Stimulated activated CD4-positive, alpha-beta T cell treated with anti-CD3 and anti-CD28 coated beads, Interleukin-2, amount 100 ng/mL, for 48 hours (primary cell): Measurements from ENCODE around the gene PNPLA2.

Source experiments
- DNase-seq, 2 donors: peaks; one replicate each; pipeline ENCODE4 v3.0.0-alpha.2; 2020

Gene PNPLA2

GRCh38 chr11:832529-833113, 13.9 kb downstream of the PNPLA2 start, which contains the start of gene CD151:
CD151 (plus strand) TSS chr11:832952; CDS start chr11:836070, 3,118 bp downstream.
- DNase-seq, result no peak

DNA sequence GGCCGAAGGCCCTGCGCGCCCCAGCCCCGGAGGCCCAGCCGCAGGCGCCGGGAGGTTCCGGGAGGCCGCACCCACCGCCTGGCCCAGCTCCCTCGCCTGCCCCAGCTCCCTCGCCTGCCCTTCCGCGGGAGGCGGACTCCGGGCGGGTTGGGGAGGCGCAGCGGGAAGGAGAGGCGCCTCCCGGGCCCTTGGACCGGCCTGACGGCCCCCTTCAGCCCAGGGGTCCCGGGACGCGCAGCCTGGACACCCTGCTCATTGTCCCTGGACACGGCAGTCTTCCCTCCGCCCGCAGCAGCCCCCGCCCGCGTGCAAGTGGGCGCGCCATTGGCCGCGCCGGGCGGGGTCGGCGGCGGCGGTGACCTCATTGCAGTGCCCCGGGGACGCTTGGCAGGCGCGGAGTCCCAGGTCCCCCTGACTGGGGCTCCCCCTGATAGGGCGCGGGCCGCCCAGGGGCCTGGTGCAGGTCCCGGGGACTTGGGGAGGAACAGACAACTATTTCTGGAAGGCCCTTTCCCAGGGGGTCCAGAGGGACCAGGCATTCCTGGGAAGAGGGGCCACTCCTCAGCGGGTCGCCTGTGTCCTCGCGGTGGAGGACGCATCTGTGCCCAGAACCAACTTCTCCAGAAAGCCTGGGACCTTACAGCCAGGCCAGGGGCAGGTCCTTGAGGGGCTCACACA, 14.5 kb downstream of the PNPLA2 start:
- no peak for DNase-seq

- no peak for DNase-seq
Observed at GRCh38 chr11:833849-834311, 15.2 kb downstream of the PNPLA2 start.

DNA sequence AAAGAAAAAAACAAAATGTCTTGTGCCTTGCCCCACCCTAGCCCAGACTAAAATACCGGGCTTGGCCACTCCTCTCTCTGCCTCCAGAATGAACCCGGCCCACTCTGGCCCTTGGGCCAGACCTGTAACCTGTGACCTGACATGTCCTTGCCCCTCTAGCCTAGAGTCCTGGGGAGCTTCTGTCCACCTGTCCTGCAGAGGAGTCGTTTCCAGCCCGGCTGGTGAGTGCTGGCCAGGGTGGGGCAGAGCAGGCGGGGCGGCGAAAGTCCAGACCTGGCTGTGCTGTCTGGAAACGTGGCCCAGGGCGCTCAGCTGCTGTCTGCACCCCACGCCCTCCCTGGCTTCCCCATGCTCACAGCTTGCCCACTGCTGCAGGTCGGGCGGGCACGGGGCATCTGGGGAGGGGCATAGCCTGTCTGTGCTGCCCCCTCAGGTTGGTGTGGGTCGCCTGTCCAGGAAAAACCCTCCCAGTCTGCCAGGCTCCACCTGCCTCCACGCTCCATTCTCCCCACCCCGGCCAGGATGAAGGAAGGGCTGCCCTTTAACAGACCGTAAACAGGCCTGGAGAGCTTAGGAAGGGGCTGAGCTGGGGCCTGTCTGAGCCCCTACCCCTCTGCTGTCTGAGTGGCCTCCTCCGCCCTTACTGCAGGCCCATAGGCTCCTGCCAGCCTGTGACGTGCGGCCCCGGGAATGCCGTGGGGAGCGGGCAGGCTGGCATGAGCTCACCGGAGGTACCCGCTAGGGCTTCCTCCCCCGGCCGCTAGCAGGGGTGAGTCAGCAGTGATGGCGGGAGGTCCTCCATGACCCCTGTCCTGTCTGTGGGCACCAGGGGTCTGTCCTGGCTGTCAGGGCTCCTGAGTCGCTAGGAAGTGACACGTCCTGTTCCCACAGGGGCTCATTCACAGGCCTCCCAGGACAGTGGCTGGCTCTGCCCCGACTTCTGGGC, 15.9 kb downstream of the PNPLA2 start:
- no peak for DNase-seq

- no peak for DNase-seq
Observed at GRCh38 chr11:836274-836673, 17.6 kb downstream of the PNPLA2 start.

DNA sequence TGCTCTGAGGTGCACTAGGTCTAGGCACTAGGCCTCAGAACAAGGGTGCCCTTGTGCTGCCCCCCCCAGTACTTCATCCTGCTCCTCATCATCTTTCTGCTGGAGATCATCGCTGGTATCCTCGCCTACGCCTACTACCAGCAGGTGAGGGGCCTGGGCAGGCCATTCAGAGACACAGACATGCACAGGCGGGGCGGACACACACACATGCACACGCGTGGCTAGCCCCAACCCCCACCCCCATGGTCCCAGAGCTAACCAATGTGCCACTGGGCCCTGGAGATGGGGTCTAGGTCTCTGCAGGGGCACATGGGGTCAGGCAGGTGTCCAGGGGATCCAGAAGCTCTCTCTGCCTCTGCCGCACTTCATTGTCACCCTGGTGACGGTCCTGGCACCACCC, 18.0 kb downstream of the PNPLA2 start:
- no peak for DNase-seq

DNA sequence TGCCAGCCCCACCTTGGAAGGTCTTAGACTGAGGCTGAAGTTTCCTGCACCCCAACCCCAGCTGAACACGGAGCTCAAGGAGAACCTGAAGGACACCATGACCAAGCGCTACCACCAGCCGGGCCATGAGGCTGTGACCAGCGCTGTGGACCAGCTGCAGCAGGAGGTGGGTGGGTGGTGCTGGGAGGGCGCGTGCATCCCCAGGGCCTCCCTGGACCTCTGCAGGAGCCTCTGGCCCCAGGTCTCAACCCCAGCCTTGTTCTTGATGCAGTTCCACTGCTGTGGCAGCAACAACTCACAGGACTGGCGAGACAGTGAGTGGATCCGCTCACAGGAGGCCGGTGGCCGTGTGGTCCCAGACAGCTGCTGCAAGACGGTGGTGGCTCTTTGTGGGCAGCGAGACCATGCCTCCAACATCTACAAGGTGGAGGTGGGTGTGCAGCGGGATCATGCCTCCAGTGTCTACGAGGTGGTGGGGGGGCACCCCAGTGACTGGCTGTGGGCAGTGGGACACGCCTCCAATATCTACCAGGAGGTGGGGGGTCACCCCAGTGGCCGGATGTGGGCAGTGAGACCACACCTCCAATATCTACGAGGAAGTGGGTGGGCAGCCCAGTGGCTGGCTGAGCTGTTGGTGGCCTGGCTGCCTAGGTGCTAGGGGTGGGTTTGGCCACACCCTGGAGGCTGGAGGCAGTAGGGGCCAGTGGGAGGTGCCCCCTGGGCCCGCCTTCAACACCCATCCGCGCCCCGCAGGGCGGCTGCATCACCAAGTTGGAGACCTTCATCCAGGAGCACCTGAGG, 18.7 kb downstream of the PNPLA2 start:
- no peak for DNase-seq

GRCh38 chr11:837990-838307, 19.2 kb downstream of the PNPLA2 start:
- no peak for DNase-seq

DNA sequence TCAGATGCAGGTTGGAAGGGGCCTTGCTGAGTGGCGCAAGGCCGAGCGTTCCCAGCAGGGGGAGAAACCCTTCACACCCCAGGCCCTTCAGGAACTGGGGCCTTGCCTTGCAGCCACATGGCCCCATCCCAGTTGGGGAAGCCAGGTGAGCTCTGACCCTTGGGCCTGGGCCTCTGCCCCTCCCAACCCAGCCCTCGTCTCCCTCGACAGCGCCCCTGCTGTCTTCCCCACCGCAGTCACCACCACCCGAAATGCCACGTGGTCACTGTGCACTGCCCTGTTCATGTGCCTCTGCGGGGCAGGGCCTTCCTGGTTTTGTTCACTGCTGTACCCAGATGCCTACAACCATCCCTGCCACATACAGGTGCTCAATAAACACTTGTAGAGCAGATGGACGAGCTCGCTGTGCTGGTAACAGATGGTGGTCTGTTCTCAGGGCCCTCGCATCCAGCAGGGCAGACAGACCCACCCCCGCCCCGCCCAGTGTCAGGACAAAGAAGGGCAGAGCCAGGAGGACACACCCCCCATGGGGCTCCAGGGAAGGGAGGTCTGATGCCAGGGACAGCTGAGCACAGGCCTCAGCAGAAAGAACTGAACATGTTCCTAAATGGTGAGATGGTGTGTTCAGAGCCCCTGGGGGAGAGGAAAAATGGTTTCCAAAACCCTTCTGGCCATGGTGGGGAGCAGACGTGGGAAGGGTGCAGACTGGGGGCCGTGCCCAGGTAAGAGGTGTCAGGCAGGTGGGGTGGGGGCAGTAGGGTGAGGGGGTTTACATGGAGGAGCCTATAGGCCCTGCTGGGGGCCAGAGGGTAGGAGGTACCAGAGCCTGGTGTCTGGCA, 19.9 kb downstream of the PNPLA2 start:
- no peak for DNase-seq

DNA sequence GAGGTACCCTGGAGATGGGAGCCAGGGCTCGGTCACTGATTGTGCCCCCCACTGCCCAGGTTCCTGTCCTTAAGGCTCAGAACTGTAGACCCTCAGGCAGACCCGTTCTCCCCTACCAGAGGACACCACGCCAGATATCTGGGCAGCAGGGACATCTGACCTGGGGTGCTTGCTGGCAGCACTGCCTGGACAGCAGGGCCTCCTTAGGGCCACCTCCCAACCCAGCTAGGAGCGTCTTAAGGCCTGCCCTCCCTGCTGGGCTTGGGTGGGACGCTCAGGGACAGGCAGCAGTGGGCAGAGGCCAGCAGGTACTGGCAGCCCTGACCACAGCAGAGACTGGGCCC, 20.5 kb downstream of the PNPLA2 start:
- no peak for DNase-seq

- no peak for DNase-seq
Observed at GRCh38 chr11:839875-840617, 21.3 kb downstream of the PNPLA2 start.

- no peak for DNase-seq
Observed at GRCh38 chr11:841981-842369, 23.3 kb downstream of the PNPLA2 start.

- DNase-seq, result peak; percentile 83 to 88
Observed at GRCh38 chr11:842370-843002, 23.8 kb downstream of the PNPLA2 start, which contains the start of the genes POLR2L and TSPAN4. POLR2L (minus strand) TSS chr11:842529; CDS start chr11:842508, 21 bp downstream. TSPAN4 (plus strand) TSS chr11:842852; CDS start chr11:850305, 7,453 bp downstream.

DNA sequence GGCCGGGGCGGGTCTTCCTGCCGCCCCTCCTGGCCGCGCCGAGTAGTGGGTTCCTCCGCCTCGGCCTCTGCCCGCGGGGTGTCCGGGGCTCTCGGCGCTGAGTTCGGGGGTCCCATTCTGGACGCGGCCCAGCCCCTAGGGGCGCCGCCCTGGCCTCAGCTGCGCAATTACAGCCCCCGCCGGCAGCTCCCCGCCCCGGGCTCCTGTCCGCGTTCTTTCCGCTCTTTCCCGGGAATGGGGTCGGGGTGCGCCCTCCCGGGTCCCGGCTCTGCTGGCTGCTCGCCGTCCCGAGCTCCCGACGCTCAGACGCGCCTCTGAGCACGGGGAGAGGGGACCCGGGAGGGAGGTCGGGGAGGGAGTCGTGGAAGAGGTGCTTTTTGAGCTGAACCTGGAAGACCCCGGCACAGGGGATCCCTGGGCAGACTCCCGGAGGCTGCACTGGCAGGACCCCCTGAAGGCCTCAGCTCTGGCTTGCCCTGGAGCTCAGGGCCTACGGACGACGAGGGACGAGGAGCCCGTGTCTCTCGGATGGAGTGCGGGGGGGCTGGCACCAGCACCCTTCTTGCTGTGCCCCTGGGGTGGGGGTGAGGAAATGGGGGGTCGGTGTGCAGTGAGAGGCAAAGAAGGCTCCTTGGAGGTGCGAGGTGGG, 24.5 kb downstream of the PNPLA2 start:
- no peak for DNase-seq

- DNase-seq, result no peak
Observed at GRCh38 chr11:843818-844692, 25.3 kb downstream of the PNPLA2 start.

DNA sequence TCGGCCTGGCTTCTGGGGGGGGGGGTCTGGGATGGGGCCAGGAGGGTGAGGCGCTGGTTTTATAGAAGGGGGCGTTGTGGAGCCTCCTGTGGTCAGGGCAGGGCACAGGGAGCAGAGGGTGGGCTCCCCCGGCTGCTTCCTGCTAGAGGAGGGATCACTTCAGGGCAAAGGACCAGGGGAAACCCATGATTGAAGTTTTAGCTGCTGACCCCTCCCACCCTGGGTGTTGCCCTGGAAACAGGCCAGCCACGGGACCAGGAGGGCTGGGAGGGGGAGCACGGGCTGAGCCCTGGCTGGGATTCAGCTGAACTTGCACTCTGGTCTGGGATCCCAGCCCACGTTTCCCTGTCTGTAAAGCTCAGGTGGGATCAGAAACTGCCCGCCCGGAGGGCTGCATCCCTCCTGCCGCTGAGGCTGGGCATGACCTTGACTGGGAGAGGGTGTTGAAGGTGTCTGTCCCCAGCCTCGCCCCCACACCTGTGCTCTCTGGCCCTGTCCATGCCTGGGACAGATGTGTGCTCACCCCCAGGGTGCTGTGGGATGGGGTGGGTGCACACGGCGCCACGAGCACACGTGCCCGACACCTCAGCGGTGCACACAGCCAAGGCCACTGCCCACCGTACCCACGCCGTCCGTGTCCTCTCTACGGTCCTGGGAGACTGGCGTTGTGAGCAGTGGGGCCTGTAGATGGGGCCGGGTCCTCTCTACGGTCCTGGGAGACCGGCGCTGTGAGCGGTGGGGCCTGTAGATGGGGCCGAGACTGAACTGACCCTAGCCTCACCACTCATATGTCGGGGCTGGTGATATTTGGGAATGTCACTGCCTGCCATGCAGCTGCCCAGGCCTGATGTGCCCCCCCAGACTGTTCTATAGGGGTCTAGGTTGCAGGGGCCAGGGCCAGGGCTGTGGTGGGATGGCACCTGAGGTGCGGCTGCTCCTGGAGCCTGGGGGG, 26.3 kb downstream of the PNPLA2 start:
- no peak for DNase-seq

- DNase-seq, result no peak
Observed at GRCh38 chr11:845872-846495, 27.3 kb downstream of the PNPLA2 start.
